Mesenchymal stem cell (in vitro differentiated cells and primary cell): Measurements from ENCODE around the gene IL3.

Experiments
- DNase-seq: peaks from one replicate; pipeline ENCODE4 v3.0.0-alpha.2; 2013
- H2AFZ ChIP-seq: one replicate; pipeline ENCODE4 v1.6.1; 2013; ENCODE audit warnings: low read depth, mild to moderate bottlenecking, control low read depth, inconsistent platforms, low read length, moderate library complexity
- H2AK5ac ChIP-seq: 2 replicates; pipeline ENCODE4 v1.6.1; 2013; ENCODE audit warnings: low read length, moderate library complexity, mild to moderate bottlenecking, inconsistent platforms; ENCODE audit not compliant: severe bottlenecking
- H2BK120ac ChIP-seq: one replicate; pipeline ENCODE4 v1.6.1; 2013; ENCODE audit warnings: low read depth, mild to moderate bottlenecking, inconsistent platforms, low read length, moderate library complexity
- H2BK12ac ChIP-seq, 2 experiments: one replicate each; pipeline ENCODE4 v1.6.1; 2013; ENCODE audit warnings: inconsistent platforms in 2 of 2, low read length in 2 of 2, mild to moderate bottlenecking in 2 of 2, moderate library complexity in 2 of 2, control low read depth in 1 of 2
- H2BK15ac ChIP-seq: one replicate; pipeline ENCODE4 v1.6.1; 2013; ENCODE audit warnings: mild to moderate bottlenecking, low read depth, inconsistent platforms; ENCODE audit not compliant: poor library complexity, severe bottlenecking
- H2BK5ac ChIP-seq: 2 replicates; pipeline ENCODE4 v1.6.1; 2013; ENCODE audit warnings: low read depth, mild to moderate bottlenecking, low read length, control low read depth, inconsistent platforms; ENCODE audit not compliant: poor library complexity, severe bottlenecking
- H3K14ac ChIP-seq, 2 experiments: one replicate each; pipeline ENCODE4 v1.6.1; 2013; ENCODE audit warnings: inconsistent platforms in 2 of 2, low read length in 2 of 2, control low read depth in 1 of 2, mild to moderate bottlenecking in 1 of 2, moderate library complexity in 1 of 2
- H3K18ac ChIP-seq, 2 experiments: one replicate each; pipeline ENCODE4 v1.6.1; 2013; ENCODE audit warnings: inconsistent platforms in 2 of 2, low read length in 2 of 2, control low read depth in 1 of 2, low read depth in 1 of 2, mild to moderate bottlenecking in 1 of 2
- H3K23ac ChIP-seq, 2 experiments: one replicate each; pipeline ENCODE4 v1.6.1; 2013; ENCODE audit warnings: inconsistent platforms in 2 of 2, low read length in 2 of 2, mild to moderate bottlenecking in 2 of 2, moderate library complexity in 2 of 2, control low read depth in 1 of 2
- H3K27ac ChIP-seq: 2 replicates; pipeline ENCODE4 v1.5.1; 2013; ENCODE audit warnings: mild to moderate bottlenecking, moderate library complexity, low read length, control low read depth, inconsistent platforms; ENCODE audit not compliant: poor library complexity, severe bottlenecking
- H3K27me3 ChIP-seq, 2 experiments: 2 replicates each; pipeline versions ENCODE4 v1.6.1 to v1.7.0; 2013; ENCODE audit warnings: low read length in 2 of 2, mild to moderate bottlenecking in 2 of 2, moderate library complexity in 2 of 2, control low read depth in 1 of 2, inconsistent platforms in 1 of 2; ENCODE audit not compliant: control insufficient read depth in 1 of 2, insufficient read depth in 1 of 2
- H3K36me3 ChIP-seq, 2 experiments: 2 replicates each; pipeline versions ENCODE4 v1.6.1 to v1.7.0; 2013; ENCODE audit warnings: low read length in 2 of 2, control low read depth in 1 of 2, inconsistent platforms in 1 of 2, low read depth in 1 of 2, mild to moderate bottlenecking in 1 of 2; ENCODE audit not compliant: insufficient read depth in 2 of 2, control insufficient read depth in 1 of 2
- H3K4ac ChIP-seq, 2 experiments: one replicate each; pipeline ENCODE4 v1.6.1; 2013; ENCODE audit warnings: inconsistent platforms in 2 of 2, low read length in 2 of 2, mild to moderate bottlenecking in 2 of 2, moderate library complexity in 2 of 2, control low read depth in 1 of 2, low read depth in 1 of 2
- H3K4me1 ChIP-seq: 2 replicates; pipeline ENCODE4 v1.6.1; 2013; ENCODE audit warnings: low read depth, low read length, control low read depth; ENCODE audit not compliant: control insufficient read depth, insufficient read depth
- H3K4me2 ChIP-seq: 2 replicates; pipeline ENCODE4 v1.6.1; 2013; ENCODE audit warnings: low read length, mild to moderate bottlenecking, inconsistent platforms; ENCODE audit not compliant: poor library complexity, severe bottlenecking
- H3K4me3 ChIP-seq, 2 experiments: 2 replicates each; pipeline versions ENCODE4 v1.5.1 to v1.7.0; 2013; ENCODE audit warnings: low read length in 2 of 2, mild to moderate bottlenecking in 2 of 2, control low read depth in 1 of 2, low read depth in 1 of 2; ENCODE audit not compliant: insufficient read depth in 1 of 2
- H3K79me1 ChIP-seq: replicated peaks from 2 replicates; pipeline ENCODE4 v1.6.1; 2013; ENCODE audit warnings: mild to moderate bottlenecking, control low read depth, low read length, inconsistent platforms; ENCODE audit not compliant: poor library complexity, severe bottlenecking
- H3K9ac ChIP-seq: 2 replicates; pipeline ENCODE4 v1.7.0; 2013; ENCODE audit warnings: mild to moderate bottlenecking, low read length, moderate library complexity
- H3K9me3 ChIP-seq: 2 replicates; pipeline ENCODE4 v1.7.0; 2013; ENCODE audit warnings: mild to moderate bottlenecking, low read length; ENCODE audit not compliant: control insufficient read depth
- H4K8ac ChIP-seq: one replicate; pipeline ENCODE4 v1.6.1; 2013; ENCODE audit warnings: inconsistent platforms, mild to moderate bottlenecking, low read length, moderate library complexity
- H4K91ac ChIP-seq: one replicate; pipeline ENCODE4 v1.6.1; 2013; ENCODE audit warnings: mild to moderate bottlenecking, low read length, inconsistent platforms
- WGBS: methylation state at CpG from one replicate; pipeline ENCODE4 v1.1.7; 2013; ENCODE audit warnings: mixed read lengths; 5-methylcytosine and 5-hydroxymethylcytosine counted together

IL3 gene

GRCh38 chr5:132057498-132058255, 2.8 kb upstream of the IL3 start:
- Histone ChIP-seq H4K8ac (no peak overlapping the region), H3K18ac (no peak overlapping the region), H3K4me1 (no peaks in the 10 kb centered on the region), H3K9me3 (no peaks in the 10 kb centered on the region), H2BK5ac (no peak overlapping the region), H3K23ac (no peak overlapping the region), H3K79me1 (no peaks in the 10 kb centered on the region), H3K4ac (no peak overlapping the region), H2AK5ac (no peak overlapping the region), H2BK15ac (no peak overlapping the region), H2BK120ac (no peak overlapping the region), H3K14ac (no peak overlapping the region), H2AFZ (no peak overlapping the region), H4K91ac (no peak overlapping the region), H3K4me3 (no peak overlapping the region), H3K4me2 (no peak overlapping the region), H3K27me3 (peaks cover 19 to 34% of the 10 kb centered on the region in 2 experiments), H3K9ac (no peak overlapping the region), H3K27ac (no peak overlapping the region), H3K36me3 (no peaks in the 10 kb centered on the region), H2BK12ac (no peak overlapping the region)
- WGBS, result 92% methylated on average over 11 of the region's 12 CpGs
- no peak for DNase-seq

GRCh38 chr5:132058646-132059042, 1.8 kb upstream of the IL3 start:
- H3K27ac ChIP-seq, result no peak overlapping the region
- no peak for DNase-seq
- no peaks in the 10 kb centered on the region for H3K9me3 ChIP-seq
- H3K23ac ChIP-seq, result no peak overlapping the region
- H3K4ac ChIP-seq, result no peak overlapping the region
- H3K18ac ChIP-seq, result no peak overlapping the region
- no peak overlapping the region for H4K8ac ChIP-seq
- no peak overlapping the region for H3K4me3 ChIP-seq
- H2AFZ ChIP-seq, result no peak overlapping the region
- H2BK5ac ChIP-seq, result no peak overlapping the region
- H2AK5ac ChIP-seq, result no peak overlapping the region
- 86% methylated on average over 7 of the region's 7 CpGs for WGBS
- H3K27me3 ChIP-seq, result peaks cover 13 to 24% of the 10 kb centered on the region in 2 experiments
- no peaks in the 10 kb centered on the region for H3K79me1 ChIP-seq
- no peak overlapping the region for H2BK12ac ChIP-seq
- no peaks in the 10 kb centered on the region for H3K36me3 ChIP-seq
- no peak overlapping the region for H3K14ac ChIP-seq
- no peak overlapping the region for H2BK120ac ChIP-seq
- H2BK15ac ChIP-seq, result no peak overlapping the region
- H3K9ac ChIP-seq, result no peak overlapping the region
- no peak overlapping the region for H3K4me2 ChIP-seq
- no peak overlapping the region for H4K91ac ChIP-seq
- H3K4me1 ChIP-seq, result no peaks in the 10 kb centered on the region

- Histone ChIP-seq H3K27ac (no peak overlapping the region), H2BK120ac (no peak overlapping the region), H3K4me1 (no peaks in the 10 kb centered on the region), H2AFZ (no peak overlapping the region), H4K91ac (no peak overlapping the region), H3K79me1 (no peaks in the 10 kb centered on the region), H4K8ac (no peak overlapping the region), H3K27me3 (peaks cover 13 to 19% of the 10 kb centered on the region in 2 experiments), H3K23ac (no peak overlapping the region), H2AK5ac (no peak overlapping the region), H2BK5ac (no peak overlapping the region), H3K4me2 (no peak overlapping the region), H3K4me3 (no peak overlapping the region), H3K9me3 (no peaks in the 10 kb centered on the region), H3K4ac (no peak overlapping the region), H2BK15ac (no peak overlapping the region), H2BK12ac (no peak overlapping the region), H3K9ac (no peak overlapping the region), H3K14ac (no peak overlapping the region), H3K36me3 (no peaks in the 10 kb centered on the region), H3K18ac (no peak overlapping the region)
- no peak for DNase-seq
- WGBS, result 87% methylated on average over 9 of the region's 9 CpGs
Measured at GRCh38 chr5:132059043-132059695, 1.3 kb upstream of the IL3 start.

- no peak overlapping the region for H2BK12ac ChIP-seq
- H3K36me3 ChIP-seq, result no peaks in the 10 kb centered on the region
- DNase-seq, result no peak
- no peak overlapping the region for H3K9ac ChIP-seq
- no peak overlapping the region for H3K14ac ChIP-seq
- H3K4ac ChIP-seq, result no peak overlapping the region
- no peak overlapping the region for H4K91ac ChIP-seq
- H3K9me3 ChIP-seq, result no peaks in the 10 kb centered on the region
- H4K8ac ChIP-seq, result no peak overlapping the region
- peaks cover 9 to 14% of the 10 kb centered on the region in 2 experiments for H3K27me3 ChIP-seq
- peaks cover under 1% of the 10 kb centered on the region for H3K4me1 ChIP-seq
- H2BK5ac ChIP-seq, result no peak overlapping the region
- no peaks in the 10 kb centered on the region for H3K79me1 ChIP-seq
- H3K18ac ChIP-seq, result no peak overlapping the region
- 83% methylated on average over 12 of the region's 13 CpGs for WGBS
- H2AFZ ChIP-seq, result no peak overlapping the region
- no peak overlapping the region for H3K23ac ChIP-seq
- no peak overlapping the region for H3K27ac ChIP-seq
- no peak overlapping the region for H3K4me2 ChIP-seq
- H2BK120ac ChIP-seq, result no peak overlapping the region
- H3K4me3 ChIP-seq, result no peak overlapping the region
- no peak overlapping the region for H2BK15ac ChIP-seq
- H2AK5ac ChIP-seq, result no peak overlapping the region
Measured at GRCh38 chr5:132059696-132060500, 557 bp upstream of the IL3 start.
